ENCODE results near the gene CCDC121.
"Not testable (repeated sequence)": the region's sequence is repeated elsewhere in the genome, so short reads cannot be mapped to it uniquely, and the experiment has no call there.

Gene CCDC121

GRCh38 chr2:27634291-27634690, 5.5 kb upstream of the CCDC121 start:
- DNase-seq: no peak

GRCh38 chr2:27630257-27630656, 1.4 kb upstream of the CCDC121 start:
- not testable (repeated sequence) for DNase-seq

- DNase-seq: peak; percentile 14
Observed at GRCh38 chr2:27627963-27628766, 647 bp downstream of the CCDC121 start.

GRCh38 chr2:27626921-27627320, 1.9 kb downstream of the CCDC121 start:
- not testable (repeated sequence) for DNase-seq

DNA sequence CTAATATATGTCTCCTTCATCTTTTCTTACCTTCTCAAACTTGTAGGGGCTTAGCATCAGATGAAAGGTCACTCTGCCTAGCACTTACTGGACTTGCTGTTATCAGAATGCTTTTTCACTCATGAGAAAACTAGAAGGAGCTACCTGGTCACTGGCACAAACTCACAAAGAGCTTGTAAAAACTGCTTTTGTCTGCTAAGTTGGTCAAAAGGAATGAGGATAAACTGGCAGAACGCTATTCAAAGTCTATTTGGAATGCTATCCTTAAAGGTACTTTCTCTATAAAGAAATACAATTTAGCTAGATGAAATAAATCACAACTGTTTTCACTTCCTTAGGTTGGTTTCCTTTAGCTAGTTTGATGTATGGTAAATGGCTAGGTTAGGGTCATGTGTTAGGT, 2.5 kb downstream of the CCDC121 start:
- not testable (repeated sequence) for DNase-seq

DNA sequence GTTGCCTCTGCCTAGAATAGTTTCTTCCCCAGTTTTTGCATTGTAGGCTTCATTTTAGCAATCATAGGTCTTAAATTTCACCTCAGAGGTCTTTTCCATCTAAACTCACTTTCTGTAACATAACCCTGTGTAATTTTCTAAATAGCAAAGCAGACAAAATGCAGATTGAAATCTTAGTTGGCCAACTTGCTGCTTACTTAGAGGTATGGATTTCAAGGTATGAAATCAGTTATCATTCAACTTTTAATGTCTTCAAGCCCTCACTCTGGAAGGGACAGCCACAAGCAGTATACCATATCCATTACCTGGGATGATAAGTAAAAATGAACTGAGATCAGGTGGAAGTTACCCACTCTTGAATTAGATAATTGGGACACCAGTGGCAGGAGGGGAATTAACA, 3.9 kb downstream of the CCDC121 start:
- DNase-seq: no peak

- DNase-seq: no peak
Observed at GRCh38 chr2:27622921-27623384, 5.9 kb downstream of the CCDC121 start.

DNA sequence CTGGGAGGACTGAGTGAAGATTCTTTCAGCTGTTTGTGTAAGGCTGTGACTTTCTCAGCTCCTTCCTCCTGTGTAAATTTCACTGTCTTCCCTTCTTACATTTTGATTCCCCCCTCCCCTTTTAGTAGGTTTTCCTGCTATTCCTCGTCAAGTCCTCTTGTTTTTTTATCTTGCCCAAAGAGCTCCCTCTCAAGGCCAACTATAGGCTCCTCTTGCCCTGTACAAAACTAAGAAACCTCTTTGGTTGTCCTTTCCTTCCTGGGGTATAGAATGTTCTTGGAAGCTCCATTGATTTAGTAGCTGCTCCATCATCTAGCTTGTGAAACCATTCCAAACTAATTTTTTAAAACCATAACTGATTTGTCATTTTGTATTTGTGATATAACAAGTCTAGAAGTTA, 7.3 kb downstream of the CCDC121 start:
- no peak for DNase-seq

GRCh38 chr2:27615316-27615715, 13.5 kb downstream of the CCDC121 start:
- DNase-seq: peak; percentile 4

- no peak for DNase-seq
Observed at GRCh38 chr2:27613985-27614384, 14.8 kb downstream of the CCDC121 start.

DNA sequence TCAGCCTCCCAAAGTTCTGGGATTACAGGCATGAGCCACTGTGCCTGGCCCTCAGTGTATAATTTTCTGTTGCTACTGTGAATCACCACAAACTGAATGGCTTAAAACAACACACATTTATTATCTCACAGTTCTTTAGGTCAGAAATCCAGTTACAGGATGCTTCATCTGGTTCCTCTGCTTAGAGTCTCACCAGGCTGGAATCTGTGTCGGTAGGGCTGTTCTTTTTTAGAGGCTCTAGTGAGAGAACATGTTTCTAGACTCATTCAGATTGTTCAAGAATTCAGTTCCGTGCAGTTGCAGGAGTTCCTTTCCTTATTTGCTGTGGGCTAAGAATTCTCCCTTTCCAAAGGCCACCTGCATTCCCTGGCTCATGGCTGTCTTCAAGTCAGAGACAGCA, 22.2 kb downstream of the CCDC121 start:
- no peak for DNase-seq

- no peak for DNase-seq
Observed at GRCh38 chr2:27596627-27597026, 32.2 kb downstream of the CCDC121 start.

GRCh38 chr2:27595412-27595811, 33.4 kb downstream of the CCDC121 start:
- not testable (repeated sequence) for DNase-seq

DNA sequence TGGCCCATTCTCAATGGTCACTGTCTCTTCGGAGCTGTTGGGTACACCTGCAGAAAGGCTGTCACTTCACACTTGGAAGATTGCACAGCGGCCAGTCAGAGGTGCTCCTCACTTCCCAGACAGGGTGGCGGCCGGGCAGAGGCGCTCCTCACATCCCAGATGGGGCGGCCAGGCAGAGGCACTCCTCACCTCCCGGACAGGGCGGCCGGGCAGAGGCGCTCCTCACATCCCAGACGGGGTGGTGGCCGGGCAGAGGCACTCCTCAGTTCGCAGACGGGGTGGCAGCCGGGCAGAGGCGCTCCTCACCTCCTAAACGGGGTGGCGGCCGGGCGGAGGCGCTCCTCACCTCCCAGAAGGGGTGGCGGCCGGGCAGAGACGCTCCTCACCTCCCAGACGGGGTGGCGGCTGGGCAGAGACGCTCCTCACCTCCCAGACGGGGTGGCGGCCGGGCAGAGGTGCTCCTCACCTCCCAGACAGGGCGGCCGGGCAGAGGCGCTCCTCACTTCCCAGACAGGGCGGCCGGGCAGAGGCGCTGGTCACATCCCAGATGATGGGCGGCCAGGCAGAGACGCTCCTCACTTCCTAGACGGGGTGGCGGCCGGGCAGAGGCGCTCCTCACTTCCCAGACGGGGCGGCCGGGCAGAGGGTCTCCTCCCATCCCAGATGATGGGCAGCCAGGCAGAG, 34.6 kb downstream of the CCDC121 start:
- DNase-seq: not testable (repeated sequence)

DNA sequence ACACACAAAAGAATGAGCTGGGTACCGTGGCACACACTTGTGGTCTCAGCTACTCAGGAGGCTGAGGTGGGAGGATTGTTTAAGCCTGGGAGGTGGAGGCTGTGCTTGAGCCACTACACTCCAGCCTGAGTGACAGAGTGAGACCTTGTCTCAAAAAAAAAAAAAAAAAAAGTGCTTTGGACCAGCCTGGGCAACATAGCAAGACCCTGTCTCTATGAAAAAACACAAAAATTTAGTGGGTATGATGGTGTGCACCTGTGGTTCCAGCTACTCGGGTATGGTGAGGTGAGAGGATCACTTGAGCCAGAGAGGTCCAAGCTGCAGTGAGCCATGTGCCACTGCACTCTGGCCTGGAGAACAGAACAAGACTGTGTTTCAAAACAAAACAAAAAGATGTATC, 35.6 kb downstream of the CCDC121 start:
- no peak for DNase-seq

DNA sequence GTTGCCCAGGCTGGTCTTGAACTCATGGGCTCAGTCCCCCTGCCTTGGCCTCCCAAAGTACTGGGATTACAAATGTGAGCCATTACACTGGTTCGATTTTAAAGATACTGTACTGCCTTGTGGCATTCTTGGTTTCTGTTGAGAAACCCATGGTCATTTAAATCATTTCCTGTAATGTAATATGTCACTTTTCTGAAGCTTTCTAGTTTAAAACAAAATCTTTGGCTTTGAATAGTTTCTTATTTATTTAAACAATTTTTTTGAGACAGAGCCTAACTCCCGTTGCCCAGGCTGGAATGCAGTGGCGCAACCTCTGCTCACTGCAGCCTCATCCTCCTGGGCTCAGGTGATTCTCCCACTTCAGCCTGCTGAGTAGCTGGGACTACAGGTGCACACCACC, 37.1 kb downstream of the CCDC121 start:
- no peak for DNase-seq

- no peak for DNase-seq
Observed at GRCh38 chr2:27588308-27588707, 40.5 kb downstream of the CCDC121 start.

DNA sequence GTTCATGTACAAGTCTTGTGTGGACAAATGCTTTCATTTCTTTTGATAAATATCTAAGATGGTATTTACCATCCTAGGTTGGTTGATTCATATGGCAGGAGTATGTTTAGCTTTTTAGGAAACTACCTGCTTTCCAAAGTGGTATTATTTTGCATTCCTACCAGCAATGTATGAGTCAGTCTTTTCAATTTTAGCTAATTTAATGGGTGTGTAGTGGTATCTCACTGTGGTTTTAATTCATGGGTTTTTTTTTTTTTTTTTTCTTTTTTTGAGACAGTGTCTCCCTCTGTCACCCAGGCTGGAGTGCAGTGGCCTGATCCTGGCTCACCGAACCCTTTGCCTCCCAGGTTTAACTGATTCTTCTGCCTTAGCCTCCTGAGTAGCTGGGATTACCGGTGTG, 41.8 kb downstream of the CCDC121 start:
- no peak for DNase-seq

GRCh38 chr2:27584597-27584996, 44.2 kb downstream of the CCDC121 start:
- DNase-seq: no peak

DNA sequence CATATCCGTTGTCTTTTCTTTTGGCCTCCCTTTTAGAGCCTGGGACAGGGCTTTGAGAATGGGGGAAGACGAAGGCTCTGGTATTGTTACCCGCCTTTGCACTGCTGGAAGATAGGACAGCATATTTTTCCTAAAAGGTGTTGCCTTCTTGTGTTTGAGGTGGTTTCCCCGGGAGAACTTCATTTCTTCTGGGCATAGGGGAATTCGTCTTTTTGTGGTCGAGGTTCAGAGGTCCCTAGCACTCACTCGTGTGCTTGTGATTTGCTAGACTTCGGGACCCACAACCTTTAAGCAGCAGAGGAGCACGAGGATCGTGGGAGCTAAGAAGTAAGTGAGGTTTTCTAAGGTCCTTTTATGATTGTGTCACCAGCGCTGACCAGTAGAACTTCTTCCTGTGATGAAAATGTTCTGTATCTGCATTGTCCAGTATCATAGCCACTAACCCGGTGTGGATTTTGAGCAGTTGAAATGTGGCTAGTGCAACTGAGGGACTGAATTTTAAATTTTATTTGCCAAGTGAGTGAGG, 45.4 kb downstream of the CCDC121 start:
- DNase-seq: no peak

GRCh38 chr2:27582695-27583389, 46.0 kb downstream of the CCDC121 start, which contains the start of gene ZNF512:
ZNF512 (plus strand) TSS chr2:27583042; CDS start chr2:27583113, 71 bp downstream.
- peak; percentile 95 for DNase-seq

GRCh38 chr2:27582129-27582694, 46.6 kb downstream of the CCDC121 start:
- peak; percentile 25 for DNase-seq

Measured in NCI-H69 (cell line).